Right lobe of liver (tissue), 6 donors: Measurements from ENCODE around the gene FRMD4B. TPM values are rescaled to one million over a fixed set of nuclear protein-coding genes. Genes with fewer than 3 reads are reported as not detected.

Source experiments
- ATAC-seq, 4 donors: fragments of 200-7000 bp; cut with Tn5 transposase; one replicate each; pipeline ENCODE4 v1.9.1; 2020; ENCODE audit warnings: mild to moderate bottlenecking in 4 of 4, moderate library complexity in 4 of 4
- DNase-seq, 3 donors: peaks; one replicate each; pipeline ENCODE4 v3.0.0-alpha.2; 2020
- H3K27ac ChIP-seq, 3 donors: fragments of 200-600 bp; one replicate each; pipeline ENCODE4 v1.8.0; 2022
- H3K27me3 ChIP-seq, 2 donors: fragments of 200-600 bp; one replicate each; pipeline ENCODE4 v1.8.0; 2022
- H3K36me3 ChIP-seq, 4 donors: fragments of 200-600 bp; sonication (generic) in 1 of 4; one replicate each; pipeline versions ENCODE4 v1.5.1 to v1.8.0; 2017 to 2022; ENCODE audit warnings: control low read depth in 1 of 4
- H3K4me1 ChIP-seq, 4 donors: fragments of 200-600 bp; sonication (generic) in 1 of 4; one replicate each; pipeline versions ENCODE4 v1.5.1 to v1.8.0; 2017 to 2022; ENCODE audit warnings: control low read depth in 1 of 4
- H3K4me3 ChIP-seq, 3 donors: fragments of 200-600 bp; one replicate each; pipeline ENCODE4 v1.8.0; 2022
- H3K9me3 ChIP-seq, 4 donors: fragments of 200-600 bp; sonication (generic) in 1 of 4; one replicate each; pipeline versions ENCODE4 v1.5.1 to v1.8.0; 2017 to 2022; ENCODE audit warnings: control low read depth in 1 of 4
- CTCF ChIP-seq, 4 donors: fragments of 200-600 bp in 3 of 4; fragments of 450-650 bp in 1 of 4; IDR thresholded peaks; one replicate each; pipeline versions ENCODE4 v1.5.1 to v1.8.0; 2016 to 2022; ENCODE audit warnings: antibody characterized with exemption in 4 of 4, mild to moderate bottlenecking in 2 of 4
- POLR2A ChIP-seq: fragments of 450-650 bp; IDR thresholded peaks from one replicate; pipeline ENCODE4 v1.6.1; 2017; ENCODE audit warnings: antibody characterized with exemption, mild to moderate bottlenecking
- WGBS: methylation state at CpG from one replicate; pipeline ENCODE4 v1.1.6; 2018; ENCODE audit warnings: low coverage, low lambda C conversion rate; ENCODE audit not compliant: insufficient coverage; ENCODE audit errors: missing lambda C conversion rate; 5-methylcytosine and 5-hydroxymethylcytosine counted together
- intact Hi-C, 2 donors: fragments of 100-400 bp; cut with DNase I; formaldehyde crosslinking; loops; one replicate each; pipeline versions ENCODE4 v1.11.2 to v1.14.1; 2022
- total RNA-seq, 6 experiments: library from RNA; depleted of rRNA in 2 of 6; stranded (reverse); fragments of >200 nt in 2 of 6; fragmentation: NEBNext Ultra II Directional in 3 of 6; extraction: Animal tissue kit (Norgen Biotek cat#: 25700) in 3 of 6; gene quantifications; one replicate each; pipeline versions ENCODE4 v1.1.0 to v1.2.4, GENCODE V29; 2016 to 2023
- donor health status: DM: no; HTN: yes; CAD: no.
- donor health status: DM: no; HTN: no; CAD: no.
- donor health status: DM: no; HTN: no; CAD: no.
- donor health status: DM: no; HTN: yes; CAD: no.
- donor health status: DM: no; HTN: yes; CAD: no.

Gene FRMD4B
- total RNA-seq, 6 experiments from 2014 or later = 9.2 to 21.0 (median 12.3) TPM

GRCh38 chr3:69231929-69232440 lies 153.9 kb downstream of the FRMD4B start:
- DNase-seq = no peak
- no peaks in the 10 kb centered on the region for H3K4me1 ChIP-seq
- intact Hi-C loops = no loop called here
- no peaks in the 10 kb centered on the region for H3K36me3 ChIP-seq
- TF ChIP-seq CTCF (IDR thresholded peaks at IDR 0.05) (no peak), POLR2A (no peak)
- peak in 2 of 4 donors; percentile 39 to 47 for ATAC-seq
- no peaks in the 10 kb centered on the region for H3K27me3 ChIP-seq
- no peaks in the 10 kb centered on the region for H3K9me3 ChIP-seq
- 81% methylated on average over 3 of the region's 6 CpGs for WGBS
- no peak overlapping the region for H3K27ac ChIP-seq
- no peak overlapping the region for H3K4me3 ChIP-seq

- DNase-seq (no peak), ATAC-seq (no peak)
- peaks cover 0 to 5% (median 1%) of the 10 kb centered on the region in 4 donors for H3K36me3 ChIP-seq
- intact Hi-C loops = no loop called here
- WGBS = 33% methylated on average over 1 of the region's 1 CpG
- H3K27ac ChIP-seq = no peak overlapping the region
- no peak for TF ChIP-seq CTCF (IDR thresholded peaks at IDR 0.05)
- TF ChIP-seq POLR2A = no peak
- no peaks in the 10 kb centered on the region for H3K9me3 ChIP-seq
- H3K27me3 ChIP-seq = no peaks in the 10 kb centered on the region
- H3K4me3 ChIP-seq = no peak overlapping the region
- no peaks in the 10 kb centered on the region for H3K4me1 ChIP-seq
Measured at GRCh38 chr3:69226071-69226470, 159.8 kb downstream of the FRMD4B start.

- intact Hi-C loops = no loop called here
- 85% methylated on average over 7 of the region's 7 CpGs for WGBS
- no peak for DNase-seq
- TF ChIP-seq POLR2A (no peak), CTCF (IDR thresholded peaks at IDR 0.05) (no peak)
- peak in 1 of 4 donors; percentile 23 for ATAC-seq
- no peaks in the 10 kb centered on the region for H3K27me3 ChIP-seq
- peaks cover 0 to 14% (median 2%) of the 10 kb centered on the region in 4 donors for H3K4me1 ChIP-seq
- no peak overlapping the region for H3K4me3 ChIP-seq
- H3K9me3 ChIP-seq = peaks cover 0 to 3% (median 0%) of the 10 kb centered on the region in 4 donors
- H3K36me3 ChIP-seq = peaks cover 0 to 12% (median 1%) of the 10 kb centered on the region in 4 donors
- H3K27ac ChIP-seq = no peak overlapping the region
Measured at GRCh38 chr3:69219101-69219708, 166.7 kb downstream of the FRMD4B start.

GRCh38 chr3:69218079-69218478 lies 167.8 kb downstream of the FRMD4B start:
- ATAC-seq = no peak
- no peak overlapping the region for H3K27ac ChIP-seq
- TF ChIP-seq CTCF (IDR thresholded peaks at IDR 0.05) (no peak), POLR2A (no peak)
- peaks cover 0 to 3% (median 0%) of the 10 kb centered on the region in 4 donors for H3K9me3 ChIP-seq
- no peaks in the 10 kb centered on the region for H3K27me3 ChIP-seq
- DNase-seq = no peak
- WGBS = 95% methylated on average over 6 of the region's 6 CpGs
- peaks cover 0 to 7% (median 1%) of the 10 kb centered on the region in 4 donors for H3K36me3 ChIP-seq
- intact Hi-C loops = no loop called here
- no peak overlapping the region for H3K4me3 ChIP-seq
- H3K4me1 ChIP-seq = peaks cover 0 to 17% (median 2%) of the 10 kb centered on the region in 4 donors
